ENCODE data around the gene TENM3.

The TENM3 gene

DNA sequence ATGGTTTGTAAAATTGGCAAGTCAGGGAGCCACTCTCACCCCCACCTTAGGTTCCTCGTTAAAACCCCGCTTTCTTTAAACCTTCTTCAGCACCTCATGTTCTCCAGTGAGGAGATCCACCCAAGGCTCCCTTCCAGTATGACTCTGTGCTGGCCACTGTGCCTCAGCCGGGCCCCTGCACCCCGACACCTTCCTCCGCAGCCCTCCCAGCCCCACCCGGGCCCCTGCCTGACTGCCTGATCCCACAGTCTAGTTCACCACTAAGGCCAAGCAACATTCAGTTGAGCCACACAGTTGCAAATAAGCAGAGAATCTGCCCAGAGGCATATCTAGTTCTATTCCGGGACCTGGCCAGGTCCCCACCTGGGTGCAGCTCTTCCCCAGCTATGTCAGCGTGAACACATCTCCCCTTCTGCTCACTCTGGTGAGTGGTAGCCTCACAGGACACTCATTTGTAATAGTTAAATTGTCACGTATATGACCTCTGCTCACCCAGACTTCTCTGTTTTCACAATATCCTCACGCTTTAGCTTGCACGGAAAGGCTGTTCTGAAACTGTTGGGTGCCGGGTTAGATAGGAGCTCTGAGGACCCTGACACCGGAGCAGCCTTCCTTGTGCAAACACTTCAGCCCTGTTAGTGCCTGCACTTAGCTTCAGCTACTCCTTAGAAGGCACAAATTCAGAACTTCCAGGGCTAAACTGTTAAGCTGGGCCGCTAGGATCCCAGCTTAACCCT, 527.2 kb downstream of the TENM3 start:
- peaks cover 0 to 23% of the 10 kb centered on the region in 2 experiments; a peak in 1 of 3 replicates for H3K36me3 ChIP-seq (ENCODE audit: control insufficient read depth in 2 of 2, insufficient read depth in 1 of 2, low read length in 2 of 2)
- no peak overlapping the region for H3K4me3 ChIP-seq (ENCODE audit: low read depth, low read length)
- no peaks in the 10 kb centered on the region for H3K4me1 ChIP-seq (ENCODE audit: control insufficient read depth, insufficient read depth, low read length)
- TF ChIP-seq ZNF416 (tag by site-specific recombination; IDR thresholded peaks at IDR 0.05) (no peak), ZNF596 (tag by site-specific recombination; IDR thresholded peaks at IDR 0.05) (no peak), SP2 (tag by site-specific recombination; IDR thresholded peaks at IDR 0.05) (no peak), ZNF837 (tag by site-specific recombination; IDR thresholded peaks at IDR 0.05) (no peak), WT1 (tag by site-specific recombination; IDR thresholded peaks at IDR 0.05) (no peak), ZNF335 (tag by site-specific recombination; conservative IDR thresholded peaks at IDR 0.05) (peak; percentile 36; the same call in 1 of the 2 replicates), ZBTB8A (tag by site-specific recombination; IDR thresholded peaks at IDR 0.05) (0 out of 2 replicates have a peak, but pooled peaks have one; percentile 19), ZIC2 (tag by site-specific recombination; IDR thresholded peaks at IDR 0.05) (peak; percentile 95), ZNF2 (tag by site-specific recombination; IDR thresholded peaks at IDR 0.05) (no peak), ZNF341 (tag by site-specific recombination; IDR thresholded peaks at IDR 0.05; ENCODE audit: low read depth) (peak; percentile 80), ZBTB17 (tag by site-specific recombination; IDR thresholded peaks at IDR 0.05) (0 out of 2 replicates have a peak, but pooled peaks have one; percentile 22)
- ChIA-PET CTCF (no interaction called here), POLR2A (no interaction called here)
- no peaks in the 10 kb centered on the region for H3K9me3 ChIP-seq (ENCODE audit: control insufficient read depth, insufficient read depth, low read depth, low read length)
- no peak overlapping the region for H3K27ac ChIP-seq (ENCODE audit: extremely low read depth, low read depth, low read length)

DNA sequence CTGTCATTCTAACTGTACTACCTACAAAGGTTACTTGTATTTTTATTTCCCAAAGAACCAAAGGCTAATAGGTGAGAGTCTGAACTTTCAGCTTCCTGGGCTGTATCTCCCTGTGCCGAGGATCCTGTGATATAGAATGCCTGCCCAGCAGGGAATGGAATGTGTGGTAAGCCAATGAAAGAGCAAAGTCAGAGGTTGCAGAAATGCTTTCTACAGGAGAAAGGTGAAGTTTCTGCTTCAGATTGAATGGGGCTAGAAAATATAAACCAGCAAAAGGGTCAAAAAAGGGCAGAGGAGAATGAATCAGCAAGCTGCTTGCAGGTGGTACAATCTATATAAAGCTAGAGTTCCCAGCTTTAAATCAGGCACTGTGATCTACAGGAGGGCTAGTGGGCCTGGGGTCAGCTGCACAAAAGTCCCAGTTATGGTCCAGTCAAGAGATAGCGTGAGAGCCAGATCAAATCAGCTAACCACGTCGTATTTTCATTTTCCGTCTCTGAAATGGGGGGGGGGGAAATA, 527.9 kb downstream of the TENM3 start:
- TF ChIP-seq, protein P1, sequence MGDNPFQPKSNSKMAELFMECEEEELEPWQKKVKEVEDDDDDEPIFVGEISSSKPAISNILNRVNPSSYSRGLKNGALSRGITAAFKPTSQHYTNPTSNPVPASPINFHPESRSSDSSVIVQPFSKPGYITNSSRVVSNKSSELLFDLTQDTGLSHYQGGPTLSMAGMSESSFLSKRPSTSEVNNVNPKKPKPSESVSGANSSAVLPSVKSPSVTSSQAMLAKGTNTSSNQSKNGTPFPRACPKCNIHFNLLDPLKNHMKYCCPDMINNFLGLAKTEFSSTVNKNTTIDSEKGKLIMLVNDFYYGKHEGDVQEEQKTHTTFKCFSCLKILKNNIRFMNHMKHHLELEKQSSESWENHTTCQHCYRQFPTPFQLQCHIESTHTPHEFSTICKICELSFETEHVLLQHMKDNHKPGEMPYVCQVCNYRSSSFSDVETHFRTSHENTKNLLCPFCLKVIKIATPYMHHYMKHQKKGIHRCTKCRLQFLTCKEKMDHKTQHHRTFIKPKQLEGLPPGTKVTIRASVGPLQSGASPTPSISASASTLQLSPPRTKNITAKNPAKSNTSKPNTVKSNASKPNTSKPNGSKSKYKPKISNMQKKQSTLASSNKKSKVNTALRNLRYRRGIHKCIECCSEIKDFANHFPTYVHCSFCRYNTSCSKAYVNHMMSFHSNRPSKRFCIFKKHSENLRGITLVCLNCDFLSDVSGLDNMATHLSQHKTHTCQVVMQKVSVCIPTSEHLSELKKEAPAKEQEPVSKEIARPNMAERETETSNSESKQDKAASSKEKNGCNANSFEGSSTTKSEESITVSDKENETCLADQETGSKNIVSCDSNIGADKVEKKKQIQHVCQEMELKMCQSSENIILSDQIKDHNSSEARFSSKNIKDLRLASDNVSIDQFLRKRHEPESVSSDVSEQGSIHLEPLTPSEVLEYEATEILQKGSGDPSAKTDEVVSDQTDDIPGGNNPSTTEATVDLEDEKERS (tag by site-specific recombination; IDR thresholded peaks at IDR 0.05) = no peak
- TF ChIP-seq HOXC10 (CRISPR knock-in tag; IDR thresholded peaks at IDR 0.05) (no peak), ZBTB17 (tag by site-specific recombination; IDR thresholded peaks at IDR 0.05) (0 out of 2 replicates have a peak, but pooled peaks have one; percentile 13)
- TF ChIP-seq, protein P2, sequence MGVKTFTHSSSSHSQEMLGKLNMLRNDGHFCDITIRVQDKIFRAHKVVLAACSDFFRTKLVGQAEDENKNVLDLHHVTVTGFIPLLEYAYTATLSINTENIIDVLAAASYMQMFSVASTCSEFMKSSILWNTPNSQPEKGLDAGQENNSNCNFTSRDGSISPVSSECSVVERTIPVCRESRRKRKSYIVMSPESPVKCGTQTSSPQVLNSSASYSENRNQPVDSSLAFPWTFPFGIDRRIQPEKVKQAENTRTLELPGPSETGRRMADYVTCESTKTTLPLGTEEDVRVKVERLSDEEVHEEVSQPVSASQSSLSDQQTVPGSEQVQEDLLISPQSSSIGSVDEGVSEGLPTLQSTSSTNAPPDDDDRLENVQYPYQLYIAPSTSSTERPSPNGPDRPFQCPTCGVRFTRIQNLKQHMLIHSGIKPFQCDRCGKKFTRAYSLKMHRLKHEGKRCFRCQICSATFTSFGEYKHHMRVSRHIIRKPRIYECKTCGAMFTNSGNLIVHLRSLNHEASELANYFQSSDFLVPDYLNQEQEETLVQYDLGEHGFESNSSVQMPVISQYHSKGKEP (tag by site-specific recombination; IDR thresholded peaks at IDR 0.05) = no peak
- no peaks in the 10 kb centered on the region for H3K9me3 ChIP-seq (ENCODE audit: control insufficient read depth, insufficient read depth, low read depth, low read length)
- H3K4me3 ChIP-seq (ENCODE audit: low read depth, low read length) = no peak overlapping the region
- no peak overlapping the region for H3K27ac ChIP-seq (ENCODE audit: extremely low read depth, low read depth, low read length)
- peaks cover 0 to 25% of the 10 kb centered on the region in 2 experiments; a peak in 1 of 3 replicates for H3K36me3 ChIP-seq (ENCODE audit: control insufficient read depth in 2 of 2, insufficient read depth in 1 of 2, low read length in 2 of 2)
- ChIA-PET CTCF (no interaction called here), POLR2A (interaction anchor here (0.6 kb wide), 1 partner anchor 287 kb away, joined by 3 read pairs; no protein-coding TSS in a partner anchor)
- H3K4me1 ChIP-seq (ENCODE audit: control insufficient read depth, insufficient read depth, low read length) = no peaks in the 10 kb centered on the region

DNA sequence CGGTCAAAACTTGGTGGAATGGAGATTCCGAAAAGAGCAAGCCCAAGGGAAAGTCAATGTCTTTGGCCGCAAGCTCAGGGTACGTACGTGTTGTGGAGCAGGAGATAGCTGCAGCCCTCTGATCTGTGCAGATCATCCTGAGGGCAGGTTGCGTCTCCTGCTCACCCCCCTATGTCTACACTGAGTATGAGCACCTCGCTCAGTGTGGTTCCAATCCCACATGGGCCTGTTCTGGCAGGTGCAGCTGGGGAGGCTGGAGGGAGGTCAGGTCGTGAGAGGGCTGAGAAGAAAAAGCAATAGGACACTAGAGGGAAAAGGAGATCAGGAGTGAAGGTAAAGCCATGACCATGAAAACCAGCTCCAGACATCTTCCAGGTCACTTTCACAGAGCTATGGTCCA, 531.9 kb downstream of the TENM3 start:
- ChIA-PET CTCF (no interaction called here), POLR2A (no interaction called here)
- no peak for TF ChIP-seq ZNF776 (tag by site-specific recombination; IDR thresholded peaks at IDR 0.05; ENCODE audit: borderline replicate concordance)
- TF ChIP-seq ZNF530 (tag by site-specific recombination; IDR thresholded peaks at IDR 0.05; ENCODE audit: low read depth) = no peak
- no peak for TF ChIP-seq KLF8 (tag by site-specific recombination; IDR thresholded peaks at IDR 0.05)
- no peak for TF ChIP-seq SCRT2 (tag by site-specific recombination; IDR thresholded peaks at IDR 0.05)
- no peak for TF ChIP-seq ZNF292 (tag by site-specific recombination; IDR thresholded peaks at IDR 0.05; ENCODE audit: borderline replicate concordance, low read depth)
- no peak overlapping the region for H3K27ac ChIP-seq (ENCODE audit: extremely low read depth, low read depth, low read length)
- no peaks in the 10 kb centered on the region for H3K4me1 ChIP-seq (ENCODE audit: control insufficient read depth, insufficient read depth, low read length)
- no peak overlapping the region for H3K4me3 ChIP-seq (ENCODE audit: low read depth, low read length)
- H3K36me3 ChIP-seq (ENCODE audit: control insufficient read depth in 2 of 2, insufficient read depth in 1 of 2, low read length in 2 of 2) = peaks cover 0 to 33% of the 10 kb centered on the region in 2 experiments; a peak in 1 of 3 replicates
- H3K9me3 ChIP-seq (ENCODE audit: control insufficient read depth, insufficient read depth, low read depth, low read length) = no peaks in the 10 kb centered on the region
